Upper lobe of right lung (tissue), 1 donor: ENCODE measurements around the gene EPHA7. TPM values are rescaled to one million over a fixed set of nuclear protein-coding genes. Genes with fewer than 3 reads are reported as not detected.

Source experiments
- ATAC-seq: fragments of 200-7000 bp; cut with Tn5 transposase; one replicate; pipeline ENCODE4 v1.9.1; 2020; ENCODE audit warnings: mild to moderate bottlenecking, moderate library complexity
- DNase-seq: peaks from one replicate; pipeline ENCODE4 v3.0.0-alpha.2; 2020
- H3K27ac ChIP-seq: fragments of 200-600 bp; one replicate; pipeline ENCODE4 v1.8.0; 2022
- H3K27me3 ChIP-seq: fragments of 200-600 bp; one replicate; pipeline ENCODE4 v1.8.0; 2022; ENCODE audit warnings: mild to moderate bottlenecking
- H3K36me3 ChIP-seq: fragments of 200-600 bp; one replicate; pipeline ENCODE4 v1.8.0; 2022
- H3K4me1 ChIP-seq: fragments of 200-600 bp; one replicate; pipeline ENCODE4 v1.8.0; 2022
- H3K4me3 ChIP-seq: fragments of 200-600 bp; one replicate; pipeline ENCODE4 v1.8.0; 2022; ENCODE audit warnings: mild to moderate bottlenecking
- H3K9me3 ChIP-seq: fragments of 200-600 bp; one replicate; pipeline ENCODE4 v1.8.0; 2022
- intact Hi-C: fragments of 100-400 bp; cut with DNase I; formaldehyde crosslinking; loops from one replicate; pipeline ENCODE4 v1.11.0; 2022
- total RNA-seq: library from RNA; stranded (reverse); fragmentation: NEBNext Ultra II Directional; extraction: Animal tissue kit (Norgen Biotek cat#: 25700); gene quantifications from one replicate; pipeline ENCODE4 v1.2.1, GENCODE V29; 2021
- TF ChIP-seq, protein P1 (sequence below): fragments of 200-600 bp; IDR thresholded peaks from one replicate; pipeline ENCODE4 v1.8.0; 2022; ENCODE audit warnings: antibody characterized with exemption
- donor health status: DM: no; HTN: yes; CAD: no; lungs with severe emphysema.

The EPHA7 gene
- total RNA-seq, 1 donor from 2014 or later: 0.14 TPM

DNA sequence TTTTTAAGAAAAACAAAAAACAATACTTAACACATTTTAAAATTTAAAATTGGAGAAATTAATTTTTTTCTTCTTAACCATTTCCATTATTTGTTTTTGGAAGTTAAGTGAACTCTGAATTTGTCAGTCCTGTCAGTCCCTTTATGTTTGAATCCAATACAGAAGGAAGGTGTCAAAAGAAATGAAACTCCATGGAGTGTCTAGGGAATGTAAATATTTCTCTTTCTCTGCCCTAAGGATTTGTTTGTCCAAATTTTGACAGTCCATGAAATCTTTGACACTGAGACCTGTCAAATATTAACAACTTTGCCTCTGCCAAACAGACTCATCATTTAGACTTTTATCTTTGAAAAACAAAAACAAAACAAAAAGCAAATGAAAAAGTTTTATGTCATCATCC lies 166.4 kb downstream of the EPHA7 start:
- Histone ChIP-seq H3K9me3 (no peaks in the 10 kb centered on the region), H3K27me3 (no peaks in the 10 kb centered on the region), H3K4me3 (no peak overlapping the region), H3K27ac (no peak overlapping the region), H3K4me1 (no peaks in the 10 kb centered on the region), H3K36me3 (no peaks in the 10 kb centered on the region)
- TF ChIP-seq, protein P1, sequence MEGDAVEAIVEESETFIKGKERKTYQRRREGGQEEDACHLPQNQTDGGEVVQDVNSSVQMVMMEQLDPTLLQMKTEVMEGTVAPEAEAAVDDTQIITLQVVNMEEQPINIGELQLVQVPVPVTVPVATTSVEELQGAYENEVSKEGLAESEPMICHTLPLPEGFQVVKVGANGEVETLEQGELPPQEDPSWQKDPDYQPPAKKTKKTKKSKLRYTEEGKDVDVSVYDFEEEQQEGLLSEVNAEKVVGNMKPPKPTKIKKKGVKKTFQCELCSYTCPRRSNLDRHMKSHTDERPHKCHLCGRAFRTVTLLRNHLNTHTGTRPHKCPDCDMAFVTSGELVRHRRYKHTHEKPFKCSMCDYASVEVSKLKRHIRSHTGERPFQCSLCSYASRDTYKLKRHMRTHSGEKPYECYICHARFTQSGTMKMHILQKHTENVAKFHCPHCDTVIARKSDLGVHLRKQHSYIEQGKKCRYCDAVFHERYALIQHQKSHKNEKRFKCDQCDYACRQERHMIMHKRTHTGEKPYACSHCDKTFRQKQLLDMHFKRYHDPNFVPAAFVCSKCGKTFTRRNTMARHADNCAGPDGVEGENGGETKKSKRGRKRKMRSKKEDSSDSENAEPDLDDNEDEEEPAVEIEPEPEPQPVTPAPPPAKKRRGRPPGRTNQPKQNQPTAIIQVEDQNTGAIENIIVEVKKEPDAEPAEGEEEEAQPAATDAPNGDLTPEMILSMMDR: no peak
- ATAC-seq: no peak
- no peak for DNase-seq
- intact Hi-C loops: no loop called here

DNA sequence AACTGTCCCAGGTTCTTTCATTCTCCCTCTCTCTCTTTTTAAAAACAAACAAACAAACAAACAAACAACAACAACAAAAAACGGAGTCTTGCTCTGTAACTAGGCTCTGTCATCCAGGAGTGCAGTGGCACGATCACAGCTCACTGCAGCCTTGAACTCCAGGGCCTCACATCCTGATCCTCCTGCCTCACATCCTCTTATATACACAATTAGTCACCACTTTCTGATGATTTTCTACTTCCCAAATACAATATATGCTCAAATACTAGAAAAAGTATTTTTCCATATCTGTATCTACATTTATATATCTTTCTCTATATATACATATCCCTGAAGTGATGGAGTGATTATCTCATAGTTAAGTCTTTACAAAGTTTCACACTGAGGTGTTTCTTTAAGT lies 170.7 kb downstream of the EPHA7 start:
- H3K9me3 ChIP-seq: no peaks in the 10 kb centered on the region
- DNase-seq (no peak), ATAC-seq (no peak)
- intact Hi-C loops: no loop called here
- H3K27me3 ChIP-seq: no peaks in the 10 kb centered on the region
- H3K36me3 ChIP-seq: no peaks in the 10 kb centered on the region
- H3K4me3 ChIP-seq: no peak overlapping the region
- no peaks in the 10 kb centered on the region for H3K4me1 ChIP-seq
- no peak overlapping the region for H3K27ac ChIP-seq
- TF ChIP-seq, protein P1: no peak

DNA sequence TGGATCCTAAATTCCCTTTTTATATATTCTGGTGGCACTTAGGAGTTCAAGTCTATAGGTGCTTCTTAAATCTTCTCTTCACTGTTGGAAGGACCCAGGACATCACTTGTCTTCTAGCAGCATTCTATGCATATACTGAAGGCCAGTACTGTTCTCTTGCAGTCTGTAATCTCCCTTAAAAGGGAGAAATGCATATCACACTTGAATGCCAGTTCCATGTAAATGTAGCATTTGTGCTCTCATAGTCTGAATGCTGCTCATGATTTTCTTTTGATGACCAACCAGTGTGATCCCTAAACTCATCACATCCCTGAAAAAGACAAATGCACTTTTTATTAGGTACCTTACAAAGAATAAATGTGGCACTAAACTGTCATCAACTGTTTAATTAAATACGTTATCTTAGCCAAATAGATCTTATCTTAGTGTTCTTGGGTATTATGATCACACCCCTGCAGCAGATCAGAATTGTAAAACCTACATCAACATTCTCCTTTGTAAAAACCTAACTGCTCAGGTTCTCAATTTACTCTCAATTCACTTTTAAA lies 176.1 kb downstream of the EPHA7 start:
- H3K4me3 ChIP-seq: no peak overlapping the region
- H3K36me3 ChIP-seq: no peaks in the 10 kb centered on the region
- H3K27me3 ChIP-seq: no peaks in the 10 kb centered on the region
- TF ChIP-seq, protein P1: no peak
- ATAC-seq (no peak), DNase-seq (no peak)
- intact Hi-C loops: no loop called here
- no peaks in the 10 kb centered on the region for H3K9me3 ChIP-seq
- no peaks in the 10 kb centered on the region for H3K4me1 ChIP-seq
- no peak overlapping the region for H3K27ac ChIP-seq

DNA sequence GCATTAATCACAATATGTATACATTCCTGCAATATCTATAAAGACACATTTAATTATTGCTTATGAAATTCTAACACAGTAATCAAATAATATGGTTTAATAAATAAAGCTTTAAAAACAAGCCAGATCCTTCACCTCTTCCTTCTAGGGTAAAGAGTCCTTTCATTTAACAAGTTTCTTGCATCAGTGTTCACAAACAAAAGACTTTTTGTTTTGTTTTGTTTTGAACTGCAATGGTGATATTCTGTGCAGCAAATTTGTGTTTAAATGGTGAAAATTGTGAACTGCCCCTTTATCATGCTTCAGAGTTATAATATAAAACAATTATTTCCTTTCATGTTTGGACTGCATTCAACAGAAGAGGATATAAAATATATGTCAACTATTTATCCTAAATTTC lies 177.3 kb downstream of the EPHA7 start:
- intact Hi-C loops: no loop called here
- no peaks in the 10 kb centered on the region for H3K9me3 ChIP-seq
- no peaks in the 10 kb centered on the region for H3K4me1 ChIP-seq
- no peak overlapping the region for H3K4me3 ChIP-seq
- H3K36me3 ChIP-seq: no peaks in the 10 kb centered on the region
- H3K27ac ChIP-seq: no peak overlapping the region
- H3K27me3 ChIP-seq: no peaks in the 10 kb centered on the region
- TF ChIP-seq, protein P1: no peak
- ATAC-seq (no peak), DNase-seq (no peak)

DNA sequence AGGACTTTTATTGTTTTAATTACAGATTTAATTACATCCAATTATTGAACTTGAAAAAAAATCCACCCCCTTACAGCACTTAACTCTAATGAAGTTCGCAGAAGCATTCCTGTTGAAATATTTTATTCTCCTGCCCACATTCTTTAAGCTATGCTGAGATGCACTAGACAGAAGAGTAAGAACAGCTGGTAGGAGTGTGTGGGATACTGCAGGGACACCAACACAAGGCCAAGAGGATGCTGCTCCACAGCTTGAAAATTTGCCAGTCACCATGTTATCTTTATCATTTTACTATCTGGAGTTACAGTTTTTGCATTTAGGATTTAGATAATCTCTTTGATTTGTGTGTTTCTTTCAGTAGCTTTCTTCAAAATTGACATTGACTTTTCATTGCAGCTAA lies 180.7 kb downstream of the EPHA7 start:
- no peaks in the 10 kb centered on the region for H3K4me1 ChIP-seq
- DNase-seq (no peak), ATAC-seq (no peak)
- H3K4me3 ChIP-seq: no peak overlapping the region
- no peak overlapping the region for H3K27ac ChIP-seq
- no peaks in the 10 kb centered on the region for H3K9me3 ChIP-seq
- no peaks in the 10 kb centered on the region for H3K27me3 ChIP-seq
- intact Hi-C loops: no loop called here
- TF ChIP-seq, protein P1: no peak
- no peaks in the 10 kb centered on the region for H3K36me3 ChIP-seq

DNA sequence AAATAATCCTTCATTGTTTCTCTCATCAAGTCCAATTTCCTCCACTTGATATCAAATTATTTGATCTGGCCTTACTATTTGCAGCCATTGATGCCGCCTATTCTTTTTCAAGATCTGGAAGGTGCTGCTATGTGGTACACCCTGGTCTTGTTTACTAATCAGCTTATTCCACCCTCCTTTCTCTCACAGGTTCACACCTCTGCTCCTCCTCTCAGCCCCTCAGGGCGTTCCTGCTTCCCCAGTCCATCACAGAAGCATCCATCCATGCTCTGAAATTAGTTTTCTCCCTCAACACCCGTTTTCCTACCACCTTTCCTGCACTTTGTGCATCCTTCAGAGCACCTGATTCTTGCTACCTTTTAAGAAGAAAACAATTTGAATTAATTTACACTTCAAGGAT lies 183.6 kb downstream of the EPHA7 start:
- H3K27ac ChIP-seq: no peak overlapping the region
- ATAC-seq: no peak
- no peak overlapping the region for H3K4me3 ChIP-seq
- intact Hi-C loops: no loop called here
- no peaks in the 10 kb centered on the region for H3K27me3 ChIP-seq
- no peak for DNase-seq
- H3K9me3 ChIP-seq: no peaks in the 10 kb centered on the region
- TF ChIP-seq, protein P1: no peak
- H3K4me1 ChIP-seq: no peaks in the 10 kb centered on the region
- no peaks in the 10 kb centered on the region for H3K36me3 ChIP-seq
